DND-41 (cell line): Measurements from ENCODE around the gene DPT.

Source experiments
- EZH2 ChIP-seq: IDR thresholded peaks from 3 replicates; pipeline ENCODE4 v1.6.1; 2012; ENCODE audit warnings: borderline replicate concordance, low read depth, mild to moderate bottlenecking, moderate library complexity, low read length, inconsistent platforms; ENCODE audit not compliant: severe bottlenecking
- TF ChIP-seq, protein P1 (sequence below): IDR thresholded peaks from 2 replicates; pipeline ENCODE4 v1.5.1; 2012; ENCODE audit warnings: borderline replicate concordance, low read length, moderate library complexity, mild to moderate bottlenecking; ENCODE audit not compliant: poor library complexity, severe bottlenecking; ENCODE audit errors: extremely low read depth

DNA sequence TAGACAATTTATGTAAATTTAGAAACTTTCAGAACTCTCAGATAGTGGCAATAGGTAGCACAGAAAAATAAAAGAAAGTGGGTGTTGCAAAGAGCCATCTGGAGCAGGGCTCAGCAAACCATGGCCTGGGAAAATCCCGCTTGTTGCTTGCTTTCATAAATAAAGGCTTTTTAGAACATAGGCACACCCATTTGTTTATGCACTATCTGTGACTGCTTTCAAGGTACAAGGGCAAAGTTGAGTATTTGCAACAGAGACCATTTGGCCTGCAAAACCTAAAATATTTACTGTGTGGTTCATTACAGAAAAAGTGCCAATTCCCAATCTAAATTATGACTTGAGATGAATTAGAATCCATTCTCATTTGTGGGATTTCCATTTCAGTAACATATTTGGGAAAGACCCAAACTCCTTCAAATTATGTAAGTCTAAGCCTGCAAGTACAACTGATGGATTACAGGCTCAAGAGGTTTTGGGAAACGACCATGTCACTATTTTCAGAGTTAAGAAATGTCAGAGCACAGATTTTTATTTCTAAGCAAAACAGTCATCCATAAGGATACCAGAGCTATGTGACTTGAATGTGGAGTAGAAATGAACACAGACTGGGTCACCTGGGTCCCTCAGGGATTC lies 43.5 kb upstream of the DPT start:
- TF ChIP-seq, protein P1, sequence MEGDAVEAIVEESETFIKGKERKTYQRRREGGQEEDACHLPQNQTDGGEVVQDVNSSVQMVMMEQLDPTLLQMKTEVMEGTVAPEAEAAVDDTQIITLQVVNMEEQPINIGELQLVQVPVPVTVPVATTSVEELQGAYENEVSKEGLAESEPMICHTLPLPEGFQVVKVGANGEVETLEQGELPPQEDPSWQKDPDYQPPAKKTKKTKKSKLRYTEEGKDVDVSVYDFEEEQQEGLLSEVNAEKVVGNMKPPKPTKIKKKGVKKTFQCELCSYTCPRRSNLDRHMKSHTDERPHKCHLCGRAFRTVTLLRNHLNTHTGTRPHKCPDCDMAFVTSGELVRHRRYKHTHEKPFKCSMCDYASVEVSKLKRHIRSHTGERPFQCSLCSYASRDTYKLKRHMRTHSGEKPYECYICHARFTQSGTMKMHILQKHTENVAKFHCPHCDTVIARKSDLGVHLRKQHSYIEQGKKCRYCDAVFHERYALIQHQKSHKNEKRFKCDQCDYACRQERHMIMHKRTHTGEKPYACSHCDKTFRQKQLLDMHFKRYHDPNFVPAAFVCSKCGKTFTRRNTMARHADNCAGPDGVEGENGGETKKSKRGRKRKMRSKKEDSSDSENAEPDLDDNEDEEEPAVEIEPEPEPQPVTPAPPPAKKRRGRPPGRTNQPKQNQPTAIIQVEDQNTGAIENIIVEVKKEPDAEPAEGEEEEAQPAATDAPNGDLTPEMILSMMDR: no peak
- TF ChIP-seq EZH2: no peak
